Activated CD4-positive, alpha-beta T cell treated with anti-CD3 and anti-CD28 coated beads, Interleukin-2, amount 10 ng/mL, durations not matched to agents 24 days and 14 days (primary cell): ENCODE results near the gene VASP. TPM values are rescaled to one million over a fixed set of nuclear protein-coding genes. Genes with fewer than 3 reads are reported as not detected.
"Not testable (repeated sequence)": the region's sequence is repeated elsewhere in the genome, so short reads cannot be mapped to it uniquely, and the experiment has no call there.

ENCODE experiments used
- DNase-seq: peaks from one replicate; pipeline ENCODE4 v3.0.0; 2022
- H3K27ac Mint-ChIP-seq: one replicate; pipeline ENCODE4 v1.8.0; 2022; ENCODE audit warnings: mild to moderate bottlenecking, mixed read lengths
- H3K27me3 Mint-ChIP-seq: one replicate; pipeline ENCODE4 v1.8.0; 2022; ENCODE audit warnings: mixed read lengths
- H3K36me3 Mint-ChIP-seq: one replicate; pipeline ENCODE4 v1.8.0; 2022; ENCODE audit warnings: low read depth, mild to moderate bottlenecking, mixed read lengths
- H3K4me1 Mint-ChIP-seq: one replicate; pipeline ENCODE4 v1.8.0; 2021; ENCODE audit warnings: mixed read lengths
- H3K4me3 Mint-ChIP-seq: one replicate; pipeline ENCODE4 v1.8.0; 2022; ENCODE audit warnings: mild to moderate bottlenecking, moderate library complexity, mixed read lengths
- H3K9me3 Mint-ChIP-seq: one replicate; pipeline ENCODE4 v1.8.0; 2021; ENCODE audit warnings: mixed read lengths
- intact Hi-C: fragments of 100-400 bp; cut with micrococcal nuclease; formaldehyde crosslinking; loops from one replicate; pipeline ENCODE4 v1.15.1; 2023
- total RNA-seq: library from RNA; stranded (reverse); gene quantifications from 2 replicates; pipeline ENCODE4 v1.2.3, GENCODE V29; 2022

Gene VASP
- total RNA-seq, 1 donor from 2014 or later = 215 TPM

- peak overlapping the region; percentile 84 for H3K27ac Mint-ChIP-seq
- peaks cover 44% of the 10 kb centered on the region for H3K4me1 Mint-ChIP-seq
- no peaks in the 10 kb centered on the region for H3K9me3 Mint-ChIP-seq
- intact Hi-C loops = no loop called here
- peaks cover 33% of the 10 kb centered on the region for H3K36me3 Mint-ChIP-seq
- H3K4me3 Mint-ChIP-seq = peak overlapping the region; percentile 92
- H3K27me3 Mint-ChIP-seq = no peaks in the 10 kb centered on the region
- DNase-seq = peak; percentile 80
Observed at GRCh38 chr19:45508417-45508860, 1.2 kb downstream of the VASP start.

GRCh38 chr19:45508861-45509691 is 1.8 kb downstream of the VASP start:
- no peaks in the 10 kb centered on the region for H3K9me3 Mint-ChIP-seq
- DNase-seq = peak; percentile 84
- H3K27me3 Mint-ChIP-seq = no peaks in the 10 kb centered on the region
- peaks cover 37% of the 10 kb centered on the region for H3K36me3 Mint-ChIP-seq
- H3K27ac Mint-ChIP-seq = peak overlapping the region; percentile 84
- H3K4me3 Mint-ChIP-seq = peak overlapping the region; percentile 92
- intact Hi-C loops = no loop called here
- peaks cover 47% of the 10 kb centered on the region for H3K4me1 Mint-ChIP-seq

- H3K27me3 Mint-ChIP-seq = no peaks in the 10 kb centered on the region
- intact Hi-C loops = no loop called here
- peaks cover 37% of the 10 kb centered on the region for H3K36me3 Mint-ChIP-seq
- no peak for DNase-seq
- peak overlapping the region; percentile 92 for H3K4me3 Mint-ChIP-seq
- no peaks in the 10 kb centered on the region for H3K9me3 Mint-ChIP-seq
- peaks cover 48% of the 10 kb centered on the region for H3K4me1 Mint-ChIP-seq
- H3K27ac Mint-ChIP-seq = peak overlapping the region; percentile 78
Observed at GRCh38 chr19:45509692-45510015, 2.4 kb downstream of the VASP start.

- intact Hi-C loops, DNase-seq, H3K27me3 Mint-ChIP-seq, H3K9me3 Mint-ChIP-seq, H3K27ac Mint-ChIP-seq: not testable (repeated sequence)
- peaks cover 37% of the 10 kb centered on the region for H3K36me3 Mint-ChIP-seq
- H3K4me3 Mint-ChIP-seq = peak overlapping the region; percentile 92
- peaks cover 50% of the 10 kb centered on the region for H3K4me1 Mint-ChIP-seq
Observed at GRCh38 chr19:45510352-45510751, 3.1 kb downstream of the VASP start.

- H3K4me3 Mint-ChIP-seq = peak overlapping the region; percentile 92
- no peaks in the 10 kb centered on the region for H3K27me3 Mint-ChIP-seq
- no peak for DNase-seq
- H3K9me3 Mint-ChIP-seq = no peaks in the 10 kb centered on the region
- peaks cover 50% of the 10 kb centered on the region for H3K4me1 Mint-ChIP-seq
- peak overlapping the region; percentile 63 for H3K27ac Mint-ChIP-seq
- peaks cover 41% of the 10 kb centered on the region for H3K36me3 Mint-ChIP-seq
- intact Hi-C loops = no loop called here
Observed at GRCh38 chr19:45511074-45511473, 3.8 kb downstream of the VASP start.

- Mint-ChIP-seq H3K4me1 (peaks cover 56% of the 10 kb centered on the region), H3K27ac (peak overlapping the region; percentile 78), H3K9me3 (no peaks in the 10 kb centered on the region), H3K27me3 (no peaks in the 10 kb centered on the region), H3K4me3 (peak overlapping the region; percentile 55), H3K36me3 (peaks cover 49% of the 10 kb centered on the region)
- intact Hi-C loops = no loop called here
- no peak for DNase-seq
Observed at GRCh38 chr19:45512881-45513483, 5.7 kb downstream of the VASP start.

GRCh38 chr19:45514376-45515051 is 7.2 kb downstream of the VASP start:
- Mint-ChIP-seq H3K36me3 (peaks cover 52% of the 10 kb centered on the region), H3K9me3 (no peaks in the 10 kb centered on the region), H3K4me3 (peak overlapping the region; percentile 66), H3K4me1 (peaks cover 54% of the 10 kb centered on the region), H3K27ac (peak overlapping the region; percentile 88), H3K27me3 (no peaks in the 10 kb centered on the region)
- intact Hi-C loops = no loop called here
- no peak for DNase-seq

- H3K4me1 Mint-ChIP-seq = peaks cover 48% of the 10 kb centered on the region
- H3K4me3 Mint-ChIP-seq = peak overlapping the region; percentile 66
- DNase-seq = peak; percentile 77
- H3K9me3 Mint-ChIP-seq = no peaks in the 10 kb centered on the region
- intact Hi-C loops = no loop called here
- H3K27me3 Mint-ChIP-seq = no peaks in the 10 kb centered on the region
- H3K27ac Mint-ChIP-seq = peak overlapping the region; percentile 88
- H3K36me3 Mint-ChIP-seq = peaks cover 51% of the 10 kb centered on the region
Observed at GRCh38 chr19:45515081-45515624, 7.9 kb downstream of the VASP start.

- no peak for DNase-seq
- peaks cover 51% of the 10 kb centered on the region for H3K36me3 Mint-ChIP-seq
- H3K27ac Mint-ChIP-seq = peak overlapping the region; percentile 88
- H3K27me3 Mint-ChIP-seq = no peaks in the 10 kb centered on the region
- H3K4me3 Mint-ChIP-seq = peak overlapping the region; percentile 48
- no peaks in the 10 kb centered on the region for H3K9me3 Mint-ChIP-seq
- H3K4me1 Mint-ChIP-seq = peaks cover 44% of the 10 kb centered on the region
- intact Hi-C loops = no loop called here
Observed at GRCh38 chr19:45515807-45516401, 8.6 kb downstream of the VASP start.

GRCh38 chr19:45517238-45517637 is 10.0 kb downstream of the VASP start:
- Mint-ChIP-seq H3K4me3 (peak overlapping the region; percentile 41), H3K27ac (peak overlapping the region; percentile 70), H3K4me1 (peaks cover 36% of the 10 kb centered on the region), H3K9me3 (no peaks in the 10 kb centered on the region), H3K27me3 (no peaks in the 10 kb centered on the region), H3K36me3 (peaks cover 48% of the 10 kb centered on the region)
- no peak for DNase-seq
- intact Hi-C loops = no loop called here

GRCh38 chr19:45517641-45518468 is 10.6 kb downstream of the VASP start:
- peak overlapping the region; percentile 70 for H3K27ac Mint-ChIP-seq
- H3K4me3 Mint-ChIP-seq = no peak overlapping the region
- H3K4me1 Mint-ChIP-seq = peaks cover 34% of the 10 kb centered on the region

GRCh38 chr19:45518469-45518826 is 11.2 kb downstream of the VASP start:
- peaks cover 45% of the 10 kb centered on the region for H3K36me3 Mint-ChIP-seq
- intact Hi-C loops = no loop called here
- no peak overlapping the region for H3K27ac Mint-ChIP-seq
- H3K9me3 Mint-ChIP-seq = no peaks in the 10 kb centered on the region
- H3K4me3 Mint-ChIP-seq = no peak overlapping the region
- DNase-seq = no peak
- no peaks in the 10 kb centered on the region for H3K27me3 Mint-ChIP-seq
- H3K4me1 Mint-ChIP-seq = peaks cover 31% of the 10 kb centered on the region

More at GRCh38 chr19:45517641-45518468, 10.6 kb downstream of the VASP start:
- intact Hi-C loops = no loop called here
- no peak for DNase-seq
- no peaks in the 10 kb centered on the region for H3K27me3 Mint-ChIP-seq
- no peaks in the 10 kb centered on the region for H3K9me3 Mint-ChIP-seq
- peaks cover 47% of the 10 kb centered on the region for H3K36me3 Mint-ChIP-seq
